GM23338 (cell line): Measurements from ENCODE around the gene FBXL5. TPM values are rescaled to one million over a fixed set of nuclear protein-coding genes. Genes with fewer than 3 reads are reported as not detected.

Source experiments
- ATAC-seq: fragments of 200-7000 bp; cut with Tn5 transposase; 3 replicates; pipeline ENCODE4 v1.9.1; 2020
- DNase-seq: peaks from one replicate; pipeline ENCODE4 v3.0.0-alpha.2; 2015; ENCODE audit warnings: low spot score
- H2AFZ ChIP-seq: fragments of 200-600 bp; sonication (generic); 2 replicates; pipeline ENCODE4 v1.8.0; 2016; ENCODE audit warnings: antibody characterized with exemption, mild to moderate bottlenecking, moderate library complexity
- H3F3A ChIP-seq: fragments of 200-600 bp; sonication (generic); replicated peaks from 2 replicates; pipeline ENCODE4 v1.8.0; 2017; ENCODE audit warnings: antibody characterized with exemption, mixed run types, low read depth
- H3K27ac ChIP-seq: fragments of 200-600 bp; sonication (generic); 2 replicates; pipeline ENCODE4 v1.6.1; 2016; ENCODE audit warnings: low read depth
- H3K27me3 ChIP-seq: fragments of 200-600 bp; sonication (generic); 2 replicates; pipeline ENCODE4 v1.8.0; 2016; ENCODE audit warnings: mild to moderate bottlenecking, mixed run types, moderate library complexity; ENCODE audit not compliant: insufficient read depth
- H3K36me3 ChIP-seq: fragments of 200-600 bp; sonication (generic); 2 replicates; pipeline ENCODE4 v1.8.0; 2016; ENCODE audit warnings: mild to moderate bottlenecking; ENCODE audit not compliant: insufficient read depth
- H3K4me1 ChIP-seq: fragments of 200-600 bp; sonication (generic); 2 replicates; pipeline ENCODE4 v1.8.0; 2016; ENCODE audit warnings: mild to moderate bottlenecking, moderate library complexity; ENCODE audit not compliant: insufficient read depth
- H3K4me2 ChIP-seq: fragments of 200-600 bp; sonication (generic); 2 replicates; pipeline ENCODE4 v1.7.1; 2017; ENCODE audit warnings: mixed run types
- H3K4me3 ChIP-seq: fragments of 200-600 bp; sonication (generic); 2 replicates; pipeline ENCODE4 v1.6.1; 2016; ENCODE audit warnings: mixed run types
- H3K79me2 ChIP-seq: fragments of 200-600 bp; sonication (generic); replicated peaks from 2 replicates; pipeline ENCODE4 v1.8.0; 2017; ENCODE audit warnings: mild to moderate bottlenecking; ENCODE audit not compliant: insufficient read depth
- H3K9me2 ChIP-seq: fragments of 200-600 bp; sonication (generic); 2 replicates; pipeline ENCODE4 v1.8.0; 2017; ENCODE audit not compliant: insufficient read depth
- H4K20me1 ChIP-seq: fragments of 200-600 bp; sonication (generic); replicated peaks from 2 replicates; pipeline ENCODE4 v1.8.0; 2017; ENCODE audit warnings: mild to moderate bottlenecking; ENCODE audit not compliant: insufficient read depth
- H3K27ac Mint-ChIP-seq: 2 replicates; pipeline ENCODE4 v1.8.0; 2020; ENCODE audit warnings: inconsistent platforms, mild to moderate bottlenecking, moderate library complexity, mixed read lengths
- H3K27me3 Mint-ChIP-seq: 3 replicates; pipeline ENCODE4 v1.8.0; 2022; ENCODE audit warnings: low read depth, mild to moderate bottlenecking, moderate library complexity, mixed read lengths, inconsistent platforms; ENCODE audit not compliant: insufficient read depth, poor library complexity
- H3K36me3 Mint-ChIP-seq: 3 replicates; pipeline ENCODE4 v1.8.0; 2021; ENCODE audit warnings: low read depth, mild to moderate bottlenecking, inconsistent platforms, moderate library complexity, mixed read lengths
- H3K4me1 Mint-ChIP-seq: 3 replicates; pipeline ENCODE4 v1.8.0; 2020; ENCODE audit warnings: mild to moderate bottlenecking, inconsistent platforms, mixed read lengths
- H3K4me3 Mint-ChIP-seq: 3 replicates; pipeline ENCODE4 v1.8.0; 2021; ENCODE audit warnings: moderate library complexity, mild to moderate bottlenecking, inconsistent platforms, mixed read lengths
- H3K9me3 Mint-ChIP-seq: 3 replicates; pipeline ENCODE4 v1.8.0; 2020; ENCODE audit warnings: moderate library complexity, mild to moderate bottlenecking, inconsistent platforms, mixed read lengths
- CREB1 ChIP-seq: fragments of 250-450 bp; sonication (Bioruptor Pico); IDR thresholded peaks from 2 replicates; pipeline ENCODE4 v1.5.0; 2020; ENCODE audit warnings: low read depth, mild to moderate bottlenecking, moderate library complexity
- EZH2 ChIP-seq: fragments of 200-600 bp; sonication (generic); IDR thresholded peaks from one replicate; pipeline ENCODE4 v1.8.0; 2017; ENCODE audit warnings: antibody characterized with exemption, mild to moderate bottlenecking, low read depth; ENCODE audit not compliant: unreplicated experiment
- EZH2phosphoT487 ChIP-seq: fragments of 200-600 bp; sonication (generic); IDR thresholded peaks from one replicate; pipeline ENCODE4 v1.8.1; 2018; ENCODE audit warnings: antibody characterized with exemption; ENCODE audit not compliant: unreplicated experiment
- JUNB ChIP-seq: IDR thresholded peaks from one replicate; pipeline ENCODE4 v1.6.1; 2016; ENCODE audit warnings: antibody characterized with exemption; ENCODE audit not compliant: unreplicated experiment
- NANOG ChIP-seq: IDR thresholded peaks from 2 replicates; pipeline ENCODE4 v1.6.1; 2016; ENCODE audit warnings: antibody characterized with exemption, borderline replicate concordance
- POLR2AphosphoS5 ChIP-seq: IDR thresholded peaks from 2 replicates; pipeline ENCODE4 v1.6.1; 2016; ENCODE audit warnings: antibody characterized with exemption, low read depth
- STAT1 ChIP-seq: IDR thresholded peaks from one replicate; pipeline ENCODE4 v1.6.1; 2016; ENCODE audit warnings: antibody characterized with exemption; ENCODE audit not compliant: unreplicated experiment
- ZNF114 ChIP-seq: fragments of 250-450 bp; sonication (Bioruptor Pico); IDR thresholded peaks from 2 replicates; pipeline ENCODE4 v1.5.0; 2020; ENCODE audit warnings: mild to moderate bottlenecking, moderate library complexity
- ZNF331 ChIP-seq: fragments of 250-450 bp; sonication (Bioruptor Pico); IDR thresholded peaks from 2 replicates; pipeline ENCODE4 v1.5.0; 2020; ENCODE audit warnings: low read depth, mild to moderate bottlenecking, moderate library complexity
- polyA plus RNA-seq: library from polyadenylated mRNA; unstranded; fragments of >200 nt; fragmentation: Nextera tagmentation; extraction: Ambion mirVana; gene quantifications from 2 replicates; pipeline ENCODE4 v1.2.1, GENCODE V29; 2016
- total RNA-seq: library from RNA; depleted of rRNA; stranded (reverse); fragments of >200 nt; shearing (Covaris generic); gene quantifications from 2 replicates; pipeline ENCODE4 v1.2.3, GENCODE V29; 2014
- TF ChIP-seq, protein P1 (sequence below): IDR thresholded peaks from one replicate; pipeline ENCODE4 v1.6.1; 2018; ENCODE audit warnings: antibody characterized with exemption; ENCODE audit not compliant: unreplicated experiment
- TF ChIP-seq, protein P2 (sequence below): IDR thresholded peaks from 2 replicates; pipeline ENCODE4 v1.6.1; 2016; ENCODE audit warnings: antibody characterized with exemption
- TF ChIP-seq, protein P3 (sequence below): fragments of 250-450 bp; sonication (Bioruptor Pico); IDR thresholded peaks from 2 replicates; pipeline ENCODE4 v1.5.0; 2020; ENCODE audit warnings: mild to moderate bottlenecking, moderate library complexity
- TF ChIP-seq, protein P4 (sequence below), 2 experiments: fragments of 200-600 bp in 1 of 2; sonication (generic) in 1 of 2; conservative IDR thresholded peaks; 2 replicates each; pipeline versions ENCODE4 v1.5.1 to v1.6.1; 2016 to 2017; ENCODE audit warnings: antibody characterized with exemption in 2 of 2, low read depth in 2 of 2, mild to moderate bottlenecking in 2 of 2, moderate library complexity in 1 of 2

FBXL5 gene
- total and polyA plus RNA-seq, 2 experiments from 2014 or later = 55.7 to 81.9 TPM

DNA sequence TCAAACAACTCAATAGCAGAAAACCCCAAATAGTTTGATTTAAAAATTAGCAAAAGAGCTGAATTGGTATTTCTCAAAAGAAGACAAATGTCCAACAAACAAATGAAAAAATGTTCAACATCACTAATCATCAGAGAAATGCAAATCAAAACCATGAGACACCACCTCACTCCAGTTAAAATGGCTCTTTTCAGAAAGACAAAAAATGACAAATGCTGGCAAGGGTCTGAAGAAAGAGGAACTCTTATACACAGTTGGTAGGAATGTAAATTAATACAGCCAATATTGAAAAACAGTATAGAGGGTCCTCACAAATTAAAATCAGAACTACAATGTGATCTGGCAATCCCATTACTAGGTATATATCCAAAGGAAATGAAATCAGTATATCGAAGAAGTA, 70.4 kb downstream of the FBXL5 start:
- no peak overlapping the region for H2AFZ ChIP-seq
- H3K4me2 ChIP-seq = no peak overlapping the region
- no peaks in the 10 kb centered on the region for H3F3A ChIP-seq
- no peak overlapping the region for H3K4me3 Mint-ChIP-seq
- no peak overlapping the region for H3K27ac Mint-ChIP-seq
- no peak for DNase-seq
- no peak overlapping the region for H3K4me3 ChIP-seq
- no peaks in the 10 kb centered on the region for H3K27me3 Mint-ChIP-seq
- no peaks in the 10 kb centered on the region; the same call in 1 of the 2 replicates for H3K36me3 ChIP-seq
- no peaks in the 10 kb centered on the region; the same call in 1 of the 2 replicates for H3K4me1 ChIP-seq
- H3K79me2 ChIP-seq = no peaks in the 10 kb centered on the region
- H3K9me3 Mint-ChIP-seq = peaks cover 11% of the 10 kb centered on the region
- no peak for ATAC-seq
- no peaks in the 10 kb centered on the region for H4K20me1 ChIP-seq
- H3K4me1 Mint-ChIP-seq = no peaks in the 10 kb centered on the region
- no peak overlapping the region for H3K27ac ChIP-seq
- H3K9me2 ChIP-seq = no peaks in the 10 kb centered on the region; the same call in 1 of the 2 replicates
- H3K36me3 Mint-ChIP-seq = peaks cover 17% of the 10 kb centered on the region
- TF ChIP-seq, protein P1, sequence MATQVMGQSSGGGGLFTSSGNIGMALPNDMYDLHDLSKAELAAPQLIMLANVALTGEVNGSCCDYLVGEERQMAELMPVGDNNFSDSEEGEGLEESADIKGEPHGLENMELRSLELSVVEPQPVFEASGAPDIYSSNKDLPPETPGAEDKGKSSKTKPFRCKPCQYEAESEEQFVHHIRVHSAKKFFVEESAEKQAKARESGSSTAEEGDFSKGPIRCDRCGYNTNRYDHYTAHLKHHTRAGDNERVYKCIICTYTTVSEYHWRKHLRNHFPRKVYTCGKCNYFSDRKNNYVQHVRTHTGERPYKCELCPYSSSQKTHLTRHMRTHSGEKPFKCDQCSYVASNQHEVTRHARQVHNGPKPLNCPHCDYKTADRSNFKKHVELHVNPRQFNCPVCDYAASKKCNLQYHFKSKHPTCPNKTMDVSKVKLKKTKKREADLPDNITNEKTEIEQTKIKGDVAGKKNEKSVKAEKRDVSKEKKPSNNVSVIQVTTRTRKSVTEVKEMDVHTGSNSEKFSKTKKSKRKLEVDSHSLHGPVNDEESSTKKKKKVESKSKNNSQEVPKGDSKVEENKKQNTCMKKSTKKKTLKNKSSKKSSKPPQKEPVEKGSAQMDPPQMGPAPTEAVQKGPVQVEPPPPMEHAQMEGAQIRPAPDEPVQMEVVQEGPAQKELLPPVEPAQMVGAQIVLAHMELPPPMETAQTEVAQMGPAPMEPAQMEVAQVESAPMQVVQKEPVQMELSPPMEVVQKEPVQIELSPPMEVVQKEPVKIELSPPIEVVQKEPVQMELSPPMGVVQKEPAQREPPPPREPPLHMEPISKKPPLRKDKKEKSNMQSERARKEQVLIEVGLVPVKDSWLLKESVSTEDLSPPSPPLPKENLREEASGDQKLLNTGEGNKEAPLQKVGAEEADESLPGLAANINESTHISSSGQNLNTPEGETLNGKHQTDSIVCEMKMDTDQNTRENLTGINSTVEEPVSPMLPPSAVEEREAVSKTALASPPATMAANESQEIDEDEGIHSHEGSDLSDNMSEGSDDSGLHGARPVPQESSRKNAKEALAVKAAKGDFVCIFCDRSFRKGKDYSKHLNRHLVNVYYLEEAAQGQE = no peak
- TF ChIP-seq, protein P2, sequence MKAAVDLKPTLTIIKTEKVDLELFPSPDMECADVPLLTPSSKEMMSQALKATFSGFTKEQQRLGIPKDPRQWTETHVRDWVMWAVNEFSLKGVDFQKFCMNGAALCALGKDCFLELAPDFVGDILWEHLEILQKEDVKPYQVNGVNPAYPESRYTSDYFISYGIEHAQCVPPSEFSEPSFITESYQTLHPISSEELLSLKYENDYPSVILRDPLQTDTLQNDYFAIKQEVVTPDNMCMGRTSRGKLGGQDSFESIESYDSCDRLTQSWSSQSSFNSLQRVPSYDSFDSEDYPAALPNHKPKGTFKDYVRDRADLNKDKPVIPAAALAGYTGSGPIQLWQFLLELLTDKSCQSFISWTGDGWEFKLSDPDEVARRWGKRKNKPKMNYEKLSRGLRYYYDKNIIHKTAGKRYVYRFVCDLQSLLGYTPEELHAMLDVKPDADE = no peak
- TF ChIP-seq EZH2 (no peak), STAT1 (no peak), EZH2phosphoT487 (no peak), NANOG (no peak), ZNF114 (no peak), POLR2AphosphoS5 (no peak), JUNB (no peak), CREB1 (CRISPR knock-in tag) (no peak), ZNF331 (CRISPR knock-in tag) (no peak)
- TF ChIP-seq, protein P3, sequence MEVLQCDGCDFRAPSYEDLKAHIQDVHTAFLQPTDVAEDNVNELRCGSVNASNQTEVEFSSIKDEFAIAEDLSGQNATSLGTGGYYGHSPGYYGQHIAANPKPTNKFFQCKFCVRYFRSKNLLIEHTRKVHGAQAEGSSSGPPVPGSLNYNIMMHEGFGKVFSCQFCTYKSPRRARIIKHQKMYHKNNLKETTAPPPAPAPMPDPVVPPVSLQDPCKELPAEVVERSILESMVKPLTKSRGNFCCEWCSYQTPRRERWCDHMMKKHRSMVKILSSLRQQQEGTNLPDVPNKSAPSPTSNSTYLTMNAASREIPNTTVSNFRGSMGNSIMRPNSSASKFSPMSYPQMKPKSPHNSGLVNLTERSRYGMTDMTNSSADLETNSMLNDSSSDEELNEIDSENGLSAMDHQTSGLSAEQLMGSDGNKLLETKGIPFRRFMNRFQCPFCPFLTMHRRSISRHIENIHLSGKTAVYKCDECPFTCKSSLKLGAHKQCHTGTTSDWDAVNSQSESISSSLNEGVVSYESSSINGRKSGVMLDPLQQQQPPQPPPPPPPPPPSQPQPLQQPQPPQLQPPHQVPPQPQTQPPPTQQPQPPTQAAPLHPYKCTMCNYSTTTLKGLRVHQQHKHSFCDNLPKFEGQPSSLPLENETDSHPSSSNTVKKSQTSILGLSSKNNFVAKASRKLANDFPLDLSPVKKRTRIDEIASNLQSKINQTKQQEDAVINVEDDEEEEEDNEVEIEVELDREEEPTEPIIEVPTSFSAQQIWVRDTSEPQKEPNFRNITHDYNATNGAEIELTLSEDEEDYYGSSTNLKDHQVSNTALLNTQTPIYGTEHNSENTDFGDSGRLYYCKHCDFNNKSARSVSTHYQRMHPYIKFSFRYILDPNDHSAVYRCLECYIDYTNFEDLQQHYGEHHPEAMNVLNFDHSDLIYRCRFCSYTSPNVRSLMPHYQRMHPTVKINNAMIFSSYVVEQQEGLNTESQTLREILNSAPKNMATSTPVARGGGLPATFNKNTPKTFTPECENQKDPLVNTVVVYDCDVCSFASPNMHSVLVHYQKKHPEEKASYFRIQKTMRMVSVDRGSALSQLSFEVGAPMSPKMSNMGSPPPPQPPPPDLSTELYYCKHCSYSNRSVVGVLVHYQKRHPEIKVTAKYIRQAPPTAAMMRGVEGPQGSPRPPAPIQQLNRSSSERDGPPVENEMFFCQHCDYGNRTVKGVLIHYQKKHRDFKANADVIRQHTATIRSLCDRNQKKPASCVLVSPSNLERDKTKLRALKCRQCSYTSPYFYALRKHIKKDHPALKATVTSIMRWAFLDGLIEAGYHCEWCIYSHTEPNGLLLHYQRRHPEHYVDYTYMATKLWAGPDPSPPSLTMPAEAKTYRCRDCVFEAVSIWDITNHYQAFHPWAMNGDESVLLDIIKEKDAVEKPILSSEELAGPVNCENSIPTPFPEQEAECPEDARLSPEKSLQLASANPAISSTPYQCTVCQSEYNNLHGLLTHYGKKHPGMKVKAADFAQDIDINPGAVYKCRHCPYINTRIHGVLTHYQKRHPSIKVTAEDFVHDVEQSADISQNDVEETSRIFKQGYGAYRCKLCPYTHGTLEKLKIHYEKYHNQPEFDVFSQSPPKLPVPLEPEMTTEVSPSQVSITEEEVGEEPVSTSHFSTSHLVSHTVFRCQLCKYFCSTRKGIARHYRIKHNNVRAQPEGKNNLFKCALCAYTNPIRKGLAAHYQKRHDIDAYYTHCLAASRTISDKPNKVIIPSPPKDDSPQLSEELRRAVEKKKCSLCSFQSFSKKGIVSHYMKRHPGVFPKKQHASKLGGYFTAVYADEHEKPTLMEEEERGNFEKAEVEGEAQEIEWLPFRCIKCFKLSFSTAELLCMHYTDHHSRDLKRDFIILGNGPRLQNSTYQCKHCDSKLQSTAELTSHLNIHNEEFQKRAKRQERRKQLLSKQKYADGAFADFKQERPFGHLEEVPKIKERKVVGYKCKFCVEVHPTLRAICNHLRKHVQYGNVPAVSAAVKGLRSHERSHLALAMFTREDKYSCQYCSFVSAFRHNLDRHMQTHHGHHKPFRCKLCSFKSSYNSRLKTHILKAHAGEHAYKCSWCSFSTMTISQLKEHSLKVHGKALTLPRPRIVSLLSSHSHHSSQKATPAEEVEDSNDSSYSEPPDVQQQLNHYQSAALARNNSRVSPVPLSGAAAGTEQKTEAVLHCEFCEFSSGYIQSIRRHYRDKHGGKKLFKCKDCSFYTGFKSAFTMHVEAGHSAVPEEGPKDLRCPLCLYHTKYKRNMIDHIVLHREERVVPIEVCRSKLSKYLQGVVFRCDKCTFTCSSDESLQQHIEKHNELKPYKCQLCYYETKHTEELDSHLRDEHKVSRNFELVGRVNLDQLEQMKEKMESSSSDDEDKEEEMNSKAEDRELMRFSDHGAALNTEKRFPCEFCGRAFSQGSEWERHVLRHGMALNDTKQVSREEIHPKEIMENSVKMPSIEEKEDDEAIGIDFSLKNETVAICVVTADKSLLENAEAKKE = no peak
- TF ChIP-seq, protein P4, sequence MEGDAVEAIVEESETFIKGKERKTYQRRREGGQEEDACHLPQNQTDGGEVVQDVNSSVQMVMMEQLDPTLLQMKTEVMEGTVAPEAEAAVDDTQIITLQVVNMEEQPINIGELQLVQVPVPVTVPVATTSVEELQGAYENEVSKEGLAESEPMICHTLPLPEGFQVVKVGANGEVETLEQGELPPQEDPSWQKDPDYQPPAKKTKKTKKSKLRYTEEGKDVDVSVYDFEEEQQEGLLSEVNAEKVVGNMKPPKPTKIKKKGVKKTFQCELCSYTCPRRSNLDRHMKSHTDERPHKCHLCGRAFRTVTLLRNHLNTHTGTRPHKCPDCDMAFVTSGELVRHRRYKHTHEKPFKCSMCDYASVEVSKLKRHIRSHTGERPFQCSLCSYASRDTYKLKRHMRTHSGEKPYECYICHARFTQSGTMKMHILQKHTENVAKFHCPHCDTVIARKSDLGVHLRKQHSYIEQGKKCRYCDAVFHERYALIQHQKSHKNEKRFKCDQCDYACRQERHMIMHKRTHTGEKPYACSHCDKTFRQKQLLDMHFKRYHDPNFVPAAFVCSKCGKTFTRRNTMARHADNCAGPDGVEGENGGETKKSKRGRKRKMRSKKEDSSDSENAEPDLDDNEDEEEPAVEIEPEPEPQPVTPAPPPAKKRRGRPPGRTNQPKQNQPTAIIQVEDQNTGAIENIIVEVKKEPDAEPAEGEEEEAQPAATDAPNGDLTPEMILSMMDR (conservative IDR thresholded peaks at IDR 0.05; ENCODE audit: low read depth in 2 of 2) = no peak
- H3K27me3 ChIP-seq = no peaks in the 10 kb centered on the region
